ENCODE measurements around the gene UBAP1. TPM values are rescaled to one million over a fixed set of nuclear protein-coding genes. Genes with fewer than 3 reads are reported as not detected.
A peak's percentile ranks its signal among the peaks of the same experiment; 100 is the strongest.
"Not testable (repeated sequence)": the region's sequence is repeated elsewhere in the genome, so short reads cannot be mapped to it uniquely, and the experiment has no call there.

Gene UBAP1
- total RNA-seq, result 10 to 100 TPM; 41.2 to 44.8 TPM

- Mint-ChIP-seq H3K27ac (peak within 1 kb of the TSS; percentile 87 to 97), H3K36me3 (peaks cover 10% of the 10 kb centered on the region), H3K9me3 (no peaks in the 10 kb centered on the region), H3K4me1 (ENCODE audit: low read depth in 2 of 2) (peaks cover 15% of the 10 kb centered on the region in 2 donors), H3K27me3 (no peaks in the 10 kb centered on the region), H3K4me3 (peak within 1 kb of the TSS; percentile 92)
- DNase-seq (ENCODE audit: low spot score) (peak; percentile 96), ATAC-seq (peak; percentile 99)
Measured at GRCh38 chr9:34178436-34179212, at the start of gene UBAP1. Gene UBAP1, plus strand, starts transcription at chr9:34179043. Its CDS starts 41,872 bp downstream, at chr9:34220915.

- H3K4me3 Mint-ChIP-seq, result no peak overlapping the region
- no peak for DNase-seq (ENCODE audit: low spot score)
- no peak for ATAC-seq
- no peak overlapping the region for H3K27ac Mint-ChIP-seq
- no peaks in the 10 kb centered on the region for H3K36me3 Mint-ChIP-seq
- no peaks in the 10 kb centered on the region for H3K27me3 Mint-ChIP-seq
- H3K9me3 Mint-ChIP-seq, result no peaks in the 10 kb centered on the region
- peaks cover 4 to 6% of the 10 kb centered on the region in 2 donors for H3K4me1 Mint-ChIP-seq (ENCODE audit: low read depth in 2 of 2)
Measured at GRCh38 chr9:34131571-34131970, 47.3 kb upstream of the UBAP1 start.

GRCh38 chr9:34133436-34133949, 45.4 kb upstream of the UBAP1 start:
- DNase-seq (ENCODE audit: low spot score) (no peak), ATAC-seq (no peak)
- Mint-ChIP-seq H3K4me1 (ENCODE audit: low read depth in 2 of 2) (no peaks in the 10 kb centered on the region), H3K27ac (no peak overlapping the region), H3K9me3 (no peaks in the 10 kb centered on the region), H3K27me3 (no peaks in the 10 kb centered on the region), H3K4me3 (no peak overlapping the region), H3K36me3 (no peaks in the 10 kb centered on the region)

DNA sequence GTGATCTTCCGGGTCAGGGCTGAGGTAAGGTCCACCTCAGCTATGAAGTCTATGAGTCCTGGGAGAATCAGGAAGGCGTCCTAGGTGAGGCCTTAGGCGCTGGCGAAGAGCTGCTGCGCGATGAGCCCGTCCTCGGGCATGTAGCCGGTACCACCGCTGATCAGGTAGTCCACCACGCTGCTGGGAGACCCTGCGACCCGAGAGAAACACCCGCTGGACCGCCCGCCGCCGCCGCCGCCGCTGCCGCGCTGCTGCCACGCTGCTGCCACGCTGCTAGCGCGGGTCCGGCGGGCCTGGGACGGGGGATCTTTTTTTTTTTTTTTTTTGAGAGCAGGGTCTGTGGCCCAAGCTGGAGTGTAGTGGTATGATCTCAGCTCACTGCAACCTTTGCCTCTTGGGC, 44.3 kb upstream of the UBAP1 start:
- Mint-ChIP-seq H3K36me3 (no peaks in the 10 kb centered on the region), H3K4me1 (ENCODE audit: low read depth in 2 of 2) (no peaks in the 10 kb centered on the region), H3K27ac (no peak overlapping the region), H3K27me3 (no peaks in the 10 kb centered on the region), H3K4me3 (no peak overlapping the region), H3K9me3 (no peaks in the 10 kb centered on the region)
- peak in 1 of 2 donors; percentile 27 for ATAC-seq
- DNase-seq (ENCODE audit: low spot score), result no peak

DNA sequence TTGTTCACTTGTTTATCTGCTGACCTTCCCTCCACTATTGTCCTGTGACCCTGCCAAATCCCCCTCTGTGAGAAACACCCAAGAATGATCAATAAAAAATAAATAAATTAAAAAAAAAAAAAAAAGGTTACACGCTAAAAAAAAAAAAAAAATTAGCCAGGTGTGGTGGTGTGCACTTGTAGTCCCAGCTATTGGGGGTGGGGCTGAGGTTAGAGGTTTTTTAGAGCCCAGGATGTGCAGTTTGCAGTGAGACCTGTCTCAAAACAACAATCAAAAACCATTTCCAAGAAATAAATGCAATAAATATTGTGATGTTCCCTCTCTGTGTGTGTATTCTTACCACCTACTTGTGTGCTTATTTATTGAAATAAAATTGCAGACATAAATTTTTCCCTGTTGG, 40.2 kb upstream of the UBAP1 start:
- not testable (repeated sequence) for H3K4me3 Mint-ChIP-seq; H3K27ac Mint-ChIP-seq; H3K36me3 Mint-ChIP-seq; H3K4me1 Mint-ChIP-seq (ENCODE audit: low read depth in 2 of 2); H3K9me3 Mint-ChIP-seq; DNase-seq (ENCODE audit: low spot score); ATAC-seq; H3K27me3 Mint-ChIP-seq

- H3K4me1 Mint-ChIP-seq (ENCODE audit: low read depth in 2 of 2), result no peaks in the 10 kb centered on the region
- no peak for ATAC-seq
- no peaks in the 10 kb centered on the region for H3K27me3 Mint-ChIP-seq
- no peak overlapping the region for H3K4me3 Mint-ChIP-seq
- no peak for DNase-seq (ENCODE audit: low spot score)
- no peak overlapping the region for H3K27ac Mint-ChIP-seq
- H3K36me3 Mint-ChIP-seq, result no peaks in the 10 kb centered on the region
- no peaks in the 10 kb centered on the region for H3K9me3 Mint-ChIP-seq
Measured at GRCh38 chr9:34139477-34140146, 39.2 kb upstream of the UBAP1 start.

GRCh38 chr9:34140853-34141252, 38.0 kb upstream of the UBAP1 start:
- Mint-ChIP-seq H3K27me3 (no peaks in the 10 kb centered on the region), H3K9me3 (no peaks in the 10 kb centered on the region), H3K4me3 (no peak overlapping the region), H3K36me3 (no peaks in the 10 kb centered on the region), H3K4me1 (ENCODE audit: low read depth in 2 of 2) (peaks cover 5 to 6% of the 10 kb centered on the region in 2 donors), H3K27ac (no peak overlapping the region)
- no peak for DNase-seq (ENCODE audit: low spot score)
- no peak for ATAC-seq

- Mint-ChIP-seq H3K4me1 (ENCODE audit: low read depth in 2 of 2) (peaks cover 5 to 6% of the 10 kb centered on the region in 2 donors), H3K4me3 (no peak overlapping the region), H3K27me3 (no peaks in the 10 kb centered on the region), H3K36me3 (no peaks in the 10 kb centered on the region), H3K27ac (no peak overlapping the region), H3K9me3 (no peaks in the 10 kb centered on the region)
- ATAC-seq, result no peak
- DNase-seq (ENCODE audit: low spot score), result no peak
Measured at GRCh38 chr9:34143116-34143515, 35.7 kb upstream of the UBAP1 start.

- no peak overlapping the region for H3K4me3 Mint-ChIP-seq
- peak; percentile 73 to 75 for ATAC-seq
- no peaks in the 10 kb centered on the region for H3K27me3 Mint-ChIP-seq
Measured at GRCh38 chr9:34145165-34145564, 33.7 kb upstream of the UBAP1 start.

GRCh38 chr9:34151398-34151797, 27.4 kb upstream of the UBAP1 start:
- ATAC-seq (no peak), DNase-seq (ENCODE audit: low spot score) (no peak)
- Mint-ChIP-seq H3K9me3 (no peaks in the 10 kb centered on the region), H3K27me3 (no peaks in the 10 kb centered on the region), H3K27ac (no peak overlapping the region), H3K4me3 (no peak overlapping the region), H3K4me1 (ENCODE audit: low read depth in 2 of 2) (no peaks in the 10 kb centered on the region), H3K36me3 (no peaks in the 10 kb centered on the region)

More at GRCh38 chr9:34145165-34145564, 33.7 kb upstream of the UBAP1 start:
- Mint-ChIP-seq H3K36me3 (no peaks in the 10 kb centered on the region), H3K9me3 (no peaks in the 10 kb centered on the region), H3K4me1 (ENCODE audit: low read depth in 2 of 2) (peaks cover 5 to 6% of the 10 kb centered on the region in 2 donors), H3K27ac (no peak overlapping the region)
- DNase-seq (ENCODE audit: low spot score), result no peak

DNA sequence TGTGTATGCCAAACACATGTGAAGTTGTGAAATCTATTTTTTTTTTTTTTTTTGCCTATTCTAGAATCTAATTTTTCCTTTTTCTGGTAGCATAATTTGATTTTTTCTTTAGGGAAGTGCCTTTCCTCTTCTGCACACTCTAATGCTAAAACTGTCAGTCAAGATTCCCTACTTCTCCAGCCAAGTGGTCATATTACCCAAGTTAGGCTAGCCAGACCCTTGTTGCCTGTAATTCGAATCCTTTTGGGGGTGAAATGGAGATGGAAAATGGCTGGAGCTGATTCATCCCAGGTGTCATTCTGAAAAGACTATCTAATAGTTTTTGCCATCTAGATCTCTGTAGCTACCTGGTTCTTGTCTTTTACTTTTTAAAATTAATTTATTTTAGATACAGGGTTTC, 24.8 kb upstream of the UBAP1 start:
- ATAC-seq (no peak), DNase-seq (ENCODE audit: low spot score) (no peak)
- Mint-ChIP-seq H3K4me3 (no peak overlapping the region), H3K27ac (no peak overlapping the region), H3K9me3 (no peaks in the 10 kb centered on the region), H3K36me3 (no peaks in the 10 kb centered on the region), H3K27me3 (no peaks in the 10 kb centered on the region), H3K4me1 (ENCODE audit: low read depth in 2 of 2) (no peaks in the 10 kb centered on the region)

DNA sequence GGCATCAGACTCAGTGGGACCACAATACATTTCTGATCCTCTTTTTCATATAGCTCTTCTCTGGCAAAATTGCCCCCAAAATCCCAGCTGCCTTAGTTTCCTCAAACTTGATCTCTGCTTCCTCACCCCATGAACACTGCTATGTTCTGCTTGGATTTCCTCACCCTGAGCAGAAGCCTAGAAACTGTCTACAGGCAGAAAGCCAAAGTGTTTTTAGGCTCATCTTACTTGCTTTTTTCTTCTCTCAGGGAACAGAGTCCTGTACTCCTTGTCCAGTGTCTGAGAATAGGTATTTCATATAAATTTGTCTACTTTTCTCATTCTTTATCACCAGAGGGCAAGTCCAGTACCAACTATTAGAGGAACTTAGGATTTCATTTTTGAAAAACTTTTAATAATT, 21.5 kb upstream of the UBAP1 start:
- Mint-ChIP-seq H3K27ac (no peak overlapping the region), H3K36me3 (no peaks in the 10 kb centered on the region), H3K4me1 (ENCODE audit: low read depth in 2 of 2) (no peaks in the 10 kb centered on the region), H3K4me3 (no peak overlapping the region), H3K9me3 (no peaks in the 10 kb centered on the region), H3K27me3 (no peaks in the 10 kb centered on the region)
- DNase-seq (ENCODE audit: low spot score) (no peak), ATAC-seq (no peak)

GRCh38 chr9:34157898-34158297, 20.9 kb upstream of the UBAP1 start:
- Mint-ChIP-seq H3K4me3 (no peak overlapping the region), H3K36me3 (no peaks in the 10 kb centered on the region), H3K9me3 (no peaks in the 10 kb centered on the region), H3K27me3 (no peaks in the 10 kb centered on the region), H3K4me1 (ENCODE audit: low read depth in 2 of 2) (no peaks in the 10 kb centered on the region), H3K27ac (no peak overlapping the region)
- ATAC-seq (no peak), DNase-seq (ENCODE audit: low spot score) (no peak)

DNA sequence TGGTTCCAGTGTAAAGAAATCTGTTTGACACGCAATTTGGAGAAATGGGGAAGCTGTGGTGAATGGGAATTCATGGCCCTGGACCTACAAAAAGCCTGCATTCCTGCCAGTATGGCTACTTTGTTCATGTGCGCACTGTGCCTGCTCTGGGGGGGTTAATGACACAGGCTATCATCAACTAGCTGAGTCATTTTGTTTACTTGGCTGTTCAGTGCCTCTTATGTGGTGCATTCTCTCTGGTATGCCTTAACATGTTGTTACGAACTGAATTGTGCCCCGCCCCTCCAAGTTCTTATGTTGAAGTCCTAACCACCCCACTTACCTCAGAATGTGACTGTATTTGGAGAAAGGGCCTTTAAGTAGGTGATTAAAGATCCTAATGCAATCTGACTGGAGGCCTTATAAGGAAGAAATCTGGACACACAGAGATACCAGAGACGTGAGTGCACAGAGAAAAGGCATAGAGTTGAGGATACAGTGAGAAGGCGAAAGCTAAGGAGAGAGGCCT, 20.4 kb upstream of the UBAP1 start:
- no peak for DNase-seq (ENCODE audit: low spot score)
- Mint-ChIP-seq H3K4me1 (ENCODE audit: low read depth in 2 of 2) (peaks cover 0 to 2% of the 10 kb centered on the region in 2 donors), H3K27me3 (no peaks in the 10 kb centered on the region), H3K4me3 (no peak overlapping the region), H3K9me3 (no peaks in the 10 kb centered on the region), H3K36me3 (no peaks in the 10 kb centered on the region), H3K27ac (no peak overlapping the region)
- ATAC-seq, result no peak

Data from natural killer cell treated with Interleukin-12 subunit alpha and Interleukin-12 subunit beta and Interleukin-15 and Interleukin-18, amount 100 ng/mL, for 72 hours (primary cell).